GM20431 (cell line): ENCODE measurements around the gene C7orf57.
"Not testable (repeated sequence)": the region's sequence is repeated elsewhere in the genome, so short reads cannot be mapped to it uniquely, and the experiment has no call there.

Source experiments
- in situ Hi-C: fragments of 300-500 bp; cut with MseI, MboI; formaldehyde crosslinking; loops from one replicate; pipeline ENCODE4 v1.15.0; 2020; ENCODE audit warnings: low sequenced_read_pairs; ENCODE audit not compliant: unreplicated experiment

Gene C7orf57

DNA sequence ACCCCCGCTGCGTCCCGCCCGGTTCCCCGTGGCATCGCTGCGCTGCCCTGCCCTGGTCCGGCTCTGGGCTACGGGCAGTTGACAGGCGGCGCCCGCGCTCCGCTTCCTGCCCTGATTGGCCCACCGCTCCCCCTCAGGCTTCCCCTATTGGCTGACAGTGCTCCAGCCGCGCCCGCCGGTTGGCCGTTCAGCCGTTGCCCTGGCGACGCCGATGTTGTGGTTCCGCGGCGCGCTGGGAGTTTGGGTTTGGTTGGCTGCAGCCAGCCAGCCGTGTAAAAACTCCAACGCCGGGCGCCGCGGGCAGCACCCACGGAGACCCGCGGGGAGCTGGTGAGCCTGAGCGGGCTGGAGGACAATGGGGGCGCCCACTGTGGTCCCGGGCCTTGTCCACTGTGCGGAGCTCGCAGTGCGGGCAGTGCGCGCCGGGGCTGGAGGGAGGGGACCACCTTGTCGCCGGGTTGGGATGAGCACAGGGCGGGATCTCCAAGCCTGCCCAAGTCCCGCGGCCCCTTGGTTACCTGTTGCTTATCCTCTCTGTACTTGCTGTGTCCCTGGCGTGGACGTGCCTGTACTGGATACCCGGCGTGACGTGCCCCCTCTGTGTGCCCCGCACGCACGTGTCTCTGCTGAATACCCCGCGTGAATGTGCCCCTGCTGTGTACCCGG is at the start of gene C7orf57:
C7orf57 (plus strand) TSS at position 243 of the 666 bp plus-strand sequence. CDS start 766 bp downstream, outside the sequence.
- in situ Hi-C loops: no loop called here

DNA sequence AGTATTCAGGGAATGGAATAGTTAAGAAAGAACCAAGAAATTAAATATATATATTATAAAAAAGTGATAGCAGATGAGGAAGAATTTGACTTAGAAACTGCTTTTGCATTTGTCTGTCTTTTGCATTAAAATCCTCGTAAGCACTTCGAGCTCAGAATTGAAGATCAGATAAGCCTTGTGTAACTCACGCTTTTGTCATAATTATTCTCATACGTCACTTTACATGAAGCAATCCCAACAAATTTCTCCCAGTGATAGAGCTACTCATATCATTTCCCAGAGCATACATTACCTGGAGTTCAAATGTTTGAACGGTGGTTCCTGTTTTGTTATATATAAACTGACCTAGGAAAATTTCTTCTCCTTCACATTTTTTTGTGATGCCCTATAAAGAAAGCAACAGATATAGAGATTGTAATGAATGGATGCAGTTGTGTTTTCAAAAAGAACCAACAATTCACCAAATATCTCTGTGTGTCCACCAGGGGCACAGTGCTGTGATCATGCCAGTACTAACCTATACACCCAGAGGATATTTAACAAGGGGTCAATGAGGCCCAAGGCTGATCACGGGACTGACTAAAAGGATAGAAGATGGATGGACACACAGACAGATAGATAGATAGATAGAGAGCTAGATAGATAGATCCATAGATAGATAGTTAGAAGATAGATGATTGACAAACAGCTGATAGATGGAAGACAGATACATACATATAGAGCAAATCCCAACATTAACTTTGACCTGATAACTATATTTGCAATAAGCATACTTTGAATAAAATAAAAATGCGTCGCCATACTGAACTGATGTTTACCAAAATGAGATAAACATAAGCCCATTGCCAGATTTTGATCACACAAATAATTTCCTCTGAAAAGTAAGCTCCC is 46.6 kb upstream of the C7orf57 start:
- in situ Hi-C loops: no loop called here

DNA sequence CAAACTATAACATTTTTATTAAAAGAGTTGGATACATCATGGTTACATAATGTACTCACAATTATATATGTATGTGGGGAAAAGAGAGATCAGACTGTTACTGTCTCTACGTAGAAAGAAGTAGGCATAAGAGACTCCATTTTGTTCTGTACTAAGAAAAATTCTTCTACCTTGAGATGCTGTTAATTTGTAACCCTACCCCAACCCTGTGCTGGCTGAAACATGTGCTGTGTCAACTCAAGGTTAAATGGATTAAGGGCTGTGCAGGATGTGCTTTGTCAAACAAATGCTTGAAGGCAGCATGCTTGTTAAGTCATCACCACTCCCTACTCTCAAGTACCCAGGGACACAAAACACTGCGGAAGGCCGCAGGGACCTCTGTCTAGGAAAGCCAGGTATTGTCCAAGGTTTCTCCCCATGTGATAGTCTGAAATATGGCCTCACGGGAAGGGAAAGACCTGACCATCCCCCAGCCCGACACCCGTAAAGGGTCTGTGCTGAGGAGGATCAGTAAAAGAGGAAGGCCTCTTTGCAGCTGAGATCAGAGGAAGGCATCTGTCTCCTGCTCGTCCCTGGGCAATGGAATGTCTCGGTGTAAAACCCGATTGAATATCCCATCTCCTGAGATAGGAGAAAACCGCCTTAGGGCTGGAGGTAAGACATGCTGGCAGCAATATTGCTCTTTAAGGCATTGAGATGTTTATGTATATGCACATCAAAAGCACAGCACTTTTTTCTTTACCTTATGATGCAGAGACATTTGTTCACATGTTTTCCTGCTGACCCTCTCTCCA is 45.5 kb upstream of the C7orf57 start:
- in situ Hi-C loops: loop anchor here (5.0 kb wide), 1 partner anchor 117 kb away; no protein-coding TSS in a partner anchor

DNA sequence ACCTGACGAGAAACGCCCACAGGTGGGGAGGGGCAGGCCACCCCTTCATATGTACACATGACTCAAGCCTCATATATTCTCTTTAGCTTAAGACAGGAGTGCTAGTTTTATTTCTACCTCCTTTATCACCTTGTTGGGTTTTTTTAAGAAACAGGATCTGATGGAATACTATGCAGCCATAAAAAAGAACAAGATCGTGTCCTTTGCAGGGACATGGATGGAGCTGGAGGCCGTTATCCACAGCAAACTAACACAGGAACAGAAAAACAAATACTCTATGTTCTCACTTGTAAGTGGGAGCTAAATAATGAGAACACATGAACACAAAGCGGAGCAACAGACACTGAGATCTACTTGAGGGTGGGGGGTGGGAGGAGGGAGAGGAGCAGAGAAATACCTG is 44.8 kb upstream of the C7orf57 start:
- in situ Hi-C loops: loop anchor here (5.0 kb wide), 1 partner anchor 117 kb away; no protein-coding TSS in a partner anchor

DNA sequence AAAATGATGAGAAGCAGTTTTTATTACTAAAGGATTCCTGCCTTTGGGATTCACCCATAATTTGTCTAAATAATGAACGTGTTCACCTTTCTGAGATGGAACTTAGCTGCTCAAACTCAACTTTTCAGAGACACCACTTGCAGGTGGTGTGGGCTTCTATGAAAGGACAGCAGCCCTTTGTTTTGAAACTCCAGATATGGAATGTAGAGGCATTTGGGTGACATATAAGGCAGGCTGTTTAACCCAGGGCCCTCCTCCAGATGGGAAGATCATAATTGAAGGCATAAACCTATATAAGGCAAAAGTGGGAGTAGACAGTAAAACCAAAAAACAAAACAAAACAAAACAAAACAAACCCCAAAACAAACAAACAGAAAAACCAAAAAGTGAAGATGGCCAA is 44.1 kb upstream of the C7orf57 start:
- in situ Hi-C loops: loop anchor here (5.0 kb wide), 1 partner anchor 116 kb away; no protein-coding TSS in a partner anchor

DNA sequence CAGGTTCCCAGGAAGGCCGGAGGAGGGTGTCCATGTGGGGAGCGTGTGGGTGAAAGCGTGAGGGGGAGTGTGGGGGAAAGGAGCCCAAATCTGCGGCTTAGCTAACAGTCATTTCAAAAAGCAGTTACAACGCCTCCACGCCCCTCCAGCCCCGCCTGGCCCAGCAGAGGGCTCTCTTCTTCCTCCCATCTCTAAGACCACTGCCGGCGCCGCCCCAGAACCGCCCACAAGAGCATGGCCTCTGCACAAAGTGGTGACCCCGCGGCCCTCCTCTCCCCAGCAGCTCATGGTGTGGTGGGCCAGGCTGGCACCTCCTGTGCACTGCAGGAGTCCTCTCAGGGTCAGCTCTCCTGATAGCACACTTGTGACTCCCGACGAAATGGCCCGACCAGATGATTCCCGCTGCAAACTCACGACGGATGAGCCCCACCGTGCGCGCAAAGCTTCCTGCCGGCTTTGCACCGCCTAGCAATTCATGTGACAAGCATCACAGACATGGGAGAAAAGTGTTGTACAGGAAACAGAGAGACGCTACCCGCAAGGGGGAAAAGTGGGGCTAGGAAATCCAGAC is 43.5 kb upstream of the C7orf57 start:
- in situ Hi-C loops: loop anchor here (5.0 kb wide), 1 partner anchor 115 kb away; no protein-coding TSS in a partner anchor

DNA sequence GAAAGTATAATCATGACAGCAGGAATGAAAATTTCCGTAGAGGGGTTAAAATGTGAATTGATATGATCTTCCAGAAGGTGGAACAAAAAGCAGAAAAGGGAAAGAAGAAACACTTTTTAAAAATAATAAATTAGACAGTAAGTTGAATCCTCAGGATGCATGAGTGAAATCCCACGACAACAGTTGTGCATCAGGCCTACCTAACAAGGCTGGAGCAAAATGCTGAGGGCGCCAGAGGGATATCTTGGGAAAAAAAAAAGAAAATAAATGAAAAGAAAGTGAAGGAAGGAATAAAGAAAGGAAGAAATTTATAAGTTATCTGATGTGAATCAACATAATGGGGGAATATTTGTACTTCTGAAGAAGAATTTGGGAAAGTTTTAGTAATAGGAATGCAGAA is 42.9 kb upstream of the C7orf57 start:
- in situ Hi-C loops: loop anchor here (5.0 kb wide), 1 partner anchor 115 kb away; no protein-coding TSS in a partner anchor

DNA sequence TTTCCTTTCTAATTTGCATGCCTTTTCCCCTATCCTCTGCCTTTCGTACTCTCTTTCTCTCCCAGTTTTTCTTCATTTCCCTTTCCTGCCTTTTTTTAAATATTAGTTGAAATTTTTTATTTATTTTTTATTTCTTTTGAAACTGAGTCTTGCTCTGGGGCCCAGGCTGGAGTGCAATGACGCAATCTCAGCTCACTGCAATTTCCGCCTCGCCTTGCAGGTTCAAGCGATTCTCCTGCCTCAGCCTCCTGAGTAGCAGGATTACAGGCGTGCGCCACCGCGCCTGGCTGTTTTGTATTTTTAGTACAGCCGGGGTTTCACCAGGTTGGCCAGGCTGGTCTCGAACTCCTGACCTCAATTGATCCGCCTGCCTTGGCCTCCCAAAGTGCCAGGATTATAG is 35.9 kb upstream of the C7orf57 start:
- in situ Hi-C loops: no loop called here

DNA sequence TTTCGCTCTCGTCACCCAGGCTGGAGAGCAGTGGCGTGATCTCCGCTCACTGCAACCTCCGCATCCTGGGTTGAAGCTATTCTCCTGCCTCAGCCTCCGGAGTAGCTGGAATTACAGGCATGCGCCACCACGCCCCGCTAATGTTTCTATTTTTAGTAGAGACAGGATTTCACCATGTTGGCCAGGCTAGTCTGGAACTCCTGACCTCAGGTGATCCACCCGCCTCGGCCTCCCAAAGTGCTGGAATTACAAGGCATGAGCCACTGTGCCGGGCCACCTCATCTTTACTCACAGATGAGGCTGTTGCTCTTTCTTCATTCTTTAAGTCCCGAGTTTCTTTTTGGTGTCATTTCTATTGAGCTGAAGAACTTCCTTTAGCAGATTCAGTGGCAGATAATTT is 35.2 kb upstream of the C7orf57 start:
- in situ Hi-C loops: not testable (repeated sequence)

DNA sequence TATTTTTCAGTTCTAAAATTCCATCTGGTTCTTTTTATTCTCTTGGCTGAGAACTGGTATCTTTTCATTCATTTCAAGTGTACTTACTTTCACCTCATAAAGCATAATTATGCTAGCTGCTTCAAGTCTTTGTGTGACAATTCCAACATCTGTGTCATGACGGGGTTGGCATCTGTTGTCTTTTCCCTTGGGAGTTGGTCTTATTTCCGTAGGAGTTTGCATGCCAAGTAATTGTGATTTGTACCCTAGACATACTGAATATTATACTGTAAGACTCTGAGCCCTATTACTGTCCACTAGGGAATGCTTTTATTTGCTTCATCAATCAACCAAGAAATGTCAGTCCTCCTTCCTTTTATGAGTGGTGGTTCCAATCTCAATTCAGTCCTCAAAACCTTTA is 31.3 kb upstream of the C7orf57 start:
- in situ Hi-C loops: no loop called here

DNA sequence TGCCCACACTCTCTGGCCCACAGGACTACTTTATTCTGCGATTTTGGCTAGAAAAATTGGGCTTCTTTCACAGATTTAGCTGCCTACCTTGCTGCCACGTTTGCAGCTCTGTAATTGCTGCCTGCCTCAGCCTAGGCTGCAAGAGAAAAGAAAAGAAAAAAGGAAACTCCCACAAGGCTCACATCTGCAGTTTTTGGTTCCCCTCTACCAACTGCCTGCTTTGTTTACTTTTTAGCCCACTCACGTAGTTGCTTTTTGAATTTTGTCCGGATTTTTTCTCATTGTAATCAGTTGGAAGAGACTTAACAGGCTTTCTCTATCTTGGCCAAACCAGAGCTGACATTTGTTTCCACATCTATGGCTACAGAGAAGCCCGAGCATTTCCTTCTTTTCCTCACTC is 30.7 kb upstream of the C7orf57 start:
- in situ Hi-C loops: no loop called here

DNA sequence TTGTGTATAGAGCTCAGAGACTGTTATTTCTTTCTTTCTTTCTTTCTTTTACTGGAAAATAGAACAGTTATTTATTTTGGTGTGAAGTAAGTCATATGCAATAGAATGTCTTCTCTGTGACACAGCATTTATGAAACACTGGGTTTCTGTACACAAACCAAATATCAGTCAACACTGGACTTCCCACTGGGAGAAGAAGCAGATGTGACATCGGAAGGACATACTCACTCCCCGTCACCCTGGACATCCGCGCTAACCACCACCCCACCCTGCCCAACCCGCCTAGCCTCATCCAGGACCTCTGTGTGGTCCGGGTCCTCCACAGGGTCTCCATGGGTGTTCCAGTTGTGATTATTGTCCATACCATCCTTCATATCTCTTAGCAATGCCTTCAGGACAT is 28.5 kb upstream of the C7orf57 start:
- in situ Hi-C loops: no loop called here

DNA sequence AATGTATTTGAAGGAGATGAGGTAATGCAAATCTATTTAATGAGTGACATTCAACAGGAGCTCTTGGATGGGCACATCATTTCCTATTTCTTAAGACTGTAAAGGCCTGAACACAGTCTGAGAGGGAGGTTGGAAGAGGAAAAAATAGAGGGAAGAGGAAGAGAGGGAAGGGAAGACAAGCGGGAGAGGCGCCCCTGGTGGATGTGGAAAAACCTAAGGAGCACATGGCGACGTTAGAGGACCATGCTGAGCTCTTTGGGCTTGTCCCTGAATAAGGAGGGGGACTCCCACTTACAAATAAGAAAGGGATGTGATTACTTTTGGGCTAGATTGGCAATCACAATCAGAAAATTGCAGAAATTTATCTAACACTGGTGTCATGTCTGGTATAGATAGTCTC is 26.1 kb upstream of the C7orf57 start:
- in situ Hi-C loops: no loop called here

DNA sequence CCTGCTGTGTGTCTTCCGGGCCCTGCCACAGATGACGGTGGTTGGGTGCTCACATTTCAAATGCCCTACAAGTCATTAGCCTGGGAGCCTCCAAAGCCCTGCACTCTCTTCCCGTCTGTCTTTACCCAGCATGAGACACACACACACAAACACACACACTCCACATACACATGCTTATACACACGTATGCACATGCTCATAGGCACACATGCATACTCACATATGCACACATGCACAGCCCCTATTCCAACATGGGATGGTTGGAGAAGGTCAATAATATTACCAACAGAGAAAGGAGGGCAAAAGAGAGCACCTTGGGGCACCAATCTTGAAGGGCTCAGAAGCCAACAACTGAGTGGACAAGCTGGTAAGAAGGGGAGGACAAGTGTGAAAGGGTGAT is 25.4 kb upstream of the C7orf57 start:
- in situ Hi-C loops: no loop called here

DNA sequence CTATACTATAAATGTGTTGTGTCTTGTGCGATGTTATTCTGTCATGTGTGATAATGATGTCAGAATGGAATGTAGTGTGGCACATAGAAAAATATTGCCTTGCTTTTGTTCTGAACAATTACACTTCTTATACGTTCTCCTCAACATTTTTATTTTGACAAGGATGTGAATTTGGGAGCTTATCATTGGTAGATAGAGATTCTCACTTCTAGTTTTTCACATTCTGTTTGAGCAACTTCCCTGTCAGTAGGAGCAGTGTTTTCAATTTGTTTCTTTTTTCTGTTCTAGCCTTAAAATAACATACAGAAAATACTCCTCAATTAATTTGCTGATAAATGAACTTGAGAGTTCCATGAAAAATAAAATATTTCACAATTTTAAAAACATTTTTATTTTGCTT is 24.0 kb upstream of the C7orf57 start:
- in situ Hi-C loops: no loop called here

DNA sequence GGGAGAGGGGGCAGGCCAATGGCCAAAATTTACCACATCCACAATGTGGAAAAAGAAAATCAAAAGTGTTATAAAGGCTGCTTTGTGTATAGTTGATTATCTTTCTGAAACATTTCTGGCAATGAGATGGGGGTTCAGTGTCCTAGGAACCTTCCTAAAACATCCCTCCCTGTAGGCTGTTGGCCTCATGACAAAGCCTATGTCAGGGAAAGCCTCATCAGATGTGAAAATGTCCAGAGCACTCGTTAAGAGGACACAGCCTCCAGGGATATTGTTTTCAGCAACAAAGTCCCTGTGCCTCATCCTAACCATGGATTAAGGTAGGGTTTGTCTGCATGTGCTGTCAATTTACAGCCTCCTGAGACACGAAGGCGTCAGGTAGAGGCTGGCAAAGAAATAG is 23.4 kb upstream of the C7orf57 start:
- in situ Hi-C loops: no loop called here

DNA sequence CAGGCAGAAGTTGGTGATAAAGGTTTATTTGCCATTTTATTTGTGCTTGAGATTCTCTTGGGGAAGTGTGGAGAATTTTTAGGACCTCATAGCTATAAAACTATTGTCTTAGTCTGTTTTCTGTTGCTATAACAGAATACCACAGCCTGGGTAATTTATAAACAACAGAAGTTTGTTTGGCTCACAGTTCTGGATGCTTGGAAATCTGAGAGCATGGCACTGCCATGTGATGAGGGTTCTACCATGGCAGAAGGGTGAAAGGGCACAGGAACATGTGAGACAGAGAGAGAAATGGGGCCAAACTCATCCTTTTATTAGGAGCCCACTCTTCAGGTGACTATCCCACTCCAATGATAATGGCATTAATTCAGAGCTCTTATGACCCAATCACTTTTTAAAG is 18.7 kb upstream of the C7orf57 start:
- in situ Hi-C loops: no loop called here

DNA sequence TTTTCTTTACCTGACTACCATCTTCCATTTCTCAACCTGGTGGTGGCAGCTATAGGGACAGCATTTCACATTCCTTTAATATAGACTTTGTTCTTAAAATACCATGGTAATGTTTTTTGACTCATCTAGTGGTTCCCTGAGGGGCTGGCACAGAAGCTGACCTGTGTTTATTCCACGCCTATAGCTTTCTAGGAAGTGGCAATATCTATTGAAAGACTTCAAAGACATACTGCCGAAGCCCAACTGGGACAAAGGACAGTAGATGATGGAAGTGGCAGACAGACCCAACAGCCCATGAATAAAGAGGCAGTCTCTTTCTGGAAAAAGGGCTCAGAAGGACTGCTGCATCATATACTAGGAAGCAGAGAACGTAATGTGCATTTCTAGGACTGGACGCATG is 17.7 kb upstream of the C7orf57 start:
- in situ Hi-C loops: no loop called here

DNA sequence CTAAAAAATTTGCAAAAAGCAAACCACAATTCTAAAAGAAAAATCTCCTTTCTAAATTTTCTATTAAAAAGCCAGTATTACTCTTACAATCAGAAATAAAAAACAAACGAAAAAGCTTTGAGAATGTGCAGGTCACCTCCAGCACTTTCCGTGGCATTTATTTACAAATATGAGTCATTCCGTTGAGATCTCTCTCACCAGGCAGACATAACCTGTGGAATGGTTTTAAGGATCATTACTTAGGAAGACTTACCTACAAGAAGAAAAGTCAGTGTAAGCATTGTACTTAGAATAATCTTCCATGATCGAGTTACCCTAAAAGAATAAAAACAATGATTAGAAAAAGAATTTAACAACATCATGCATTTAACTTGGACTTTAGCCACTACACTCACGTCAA is 9.7 kb upstream of the C7orf57 start:
- in situ Hi-C loops: no loop called here

DNA sequence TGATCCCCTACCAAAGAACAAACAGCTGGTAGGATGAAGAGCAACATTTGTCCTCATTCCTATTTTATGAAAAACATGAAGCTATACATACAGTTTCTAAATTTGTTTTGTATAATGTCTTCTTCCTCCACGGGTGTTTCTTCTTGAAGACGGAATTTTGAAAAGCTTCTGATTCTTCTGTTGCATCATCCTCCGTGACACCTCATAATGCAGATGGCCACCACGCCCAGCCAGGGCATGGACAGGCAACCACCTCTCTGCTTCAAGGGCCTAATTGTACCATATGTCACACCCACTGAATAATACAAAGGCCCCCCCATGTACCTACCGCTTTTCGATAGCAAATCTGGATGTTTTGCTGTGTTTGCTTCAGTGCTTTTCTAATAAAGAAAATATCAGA is 6.4 kb upstream of the C7orf57 start, which contains the start of gene SUN3:
SUN3 (minus strand) TSS at position 170 of the 400 bp plus-strand sequence; CDS start at position 1, 169 bp downstream.
- in situ Hi-C loops: no loop called here
